WERI-Rb-1 (cell line): Measurements from ENCODE around the gene IQSEC3.

ENCODE experiments used
- DNase-seq: peaks from one replicate; pipeline ENCODE4 v3.0.0-alpha.2; 2020
- H3K27ac ChIP-seq: fragments of 250-450 bp; sonication (Bioruptor Pico); 2 replicates; pipeline ENCODE4 v1.5.1; 2020; ENCODE audit warnings: mild to moderate bottlenecking, moderate library complexity
- H3K27me3 ChIP-seq: fragments of 250-450 bp; sonication (Bioruptor Pico); 2 replicates; pipeline ENCODE4 v1.5.1; 2021; ENCODE audit warnings: mild to moderate bottlenecking, low read depth, moderate library complexity; ENCODE audit not compliant: insufficient read depth, severe bottlenecking
- H3K36me3 ChIP-seq: fragments of 250-450 bp; sonication (Bioruptor Pico); 2 replicates; pipeline ENCODE4 v1.5.1; 2020; ENCODE audit warnings: mild to moderate bottlenecking, moderate library complexity
- H3K4me3 ChIP-seq: 2 replicates; pipeline ENCODE4 v1.5.1; 2011; ENCODE audit warnings: low read depth, mild to moderate bottlenecking, control low read depth, low read length
- H3K9me3 ChIP-seq: fragments of 250-450 bp; sonication (Bioruptor Pico); 2 replicates; pipeline ENCODE4 v1.5.1; 2021; ENCODE audit warnings: mild to moderate bottlenecking, moderate library complexity; ENCODE audit not compliant: severe bottlenecking
- TF ChIP-seq, protein P1 (sequence below): IDR thresholded peaks from 2 replicates; pipeline ENCODE4 v1.5.1; 2011; ENCODE audit warnings: low read depth, mild to moderate bottlenecking, control low read depth, inconsistent platforms, low read length

The IQSEC3 gene

DNA sequence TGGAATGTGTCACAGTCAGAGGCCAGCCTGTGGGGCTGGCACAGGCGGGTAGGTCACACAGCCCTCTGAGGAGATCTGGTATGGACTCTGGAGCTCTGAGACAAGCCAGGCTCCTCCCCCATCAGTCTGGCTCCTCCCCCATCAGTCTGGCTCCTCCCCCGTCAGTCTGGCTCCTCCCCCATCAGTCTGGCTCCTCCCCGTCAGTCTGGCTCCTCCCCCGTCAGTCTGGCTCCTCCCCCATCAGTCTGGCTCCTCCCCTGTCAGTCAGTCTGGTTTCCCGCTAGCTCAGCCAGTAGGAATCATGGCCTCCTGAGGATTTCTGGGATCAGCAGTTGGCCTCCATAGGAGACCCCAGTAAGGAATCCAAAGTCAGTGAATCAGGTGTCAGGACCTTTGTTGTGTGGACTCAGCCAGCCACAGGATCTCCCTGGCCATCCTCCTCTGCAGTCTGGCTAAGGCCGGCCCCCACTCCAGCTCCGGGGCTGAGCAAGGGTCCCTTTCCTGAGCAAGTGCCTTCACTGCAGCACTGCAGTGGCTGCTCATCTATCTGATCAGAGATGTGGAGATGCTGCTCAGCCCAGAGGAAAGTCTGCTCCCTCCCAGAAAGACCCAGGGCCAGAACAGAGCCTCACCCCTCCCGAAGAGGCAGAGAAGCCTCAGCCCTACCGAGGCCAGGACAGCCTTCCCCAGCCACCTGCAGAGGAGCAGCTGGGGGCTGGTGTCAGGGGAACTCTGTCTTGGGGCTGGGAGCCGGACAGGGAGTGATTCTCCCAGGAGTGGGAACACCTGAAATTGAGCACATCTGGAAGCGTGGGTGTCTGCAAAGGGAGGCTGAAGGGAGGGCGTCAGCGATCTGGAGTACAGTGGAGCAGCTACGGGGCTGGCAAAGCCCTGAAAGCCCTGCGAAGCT, 35.7 kb downstream of the IQSEC3 start:
- Histone ChIP-seq H3K27ac (no peak overlapping the region), H3K27me3 (no peaks in the 10 kb centered on the region), H3K36me3 (no peaks in the 10 kb centered on the region), H3K9me3 (no peaks in the 10 kb centered on the region), H3K4me3 (no peak overlapping the region)
- TF ChIP-seq, protein P1, sequence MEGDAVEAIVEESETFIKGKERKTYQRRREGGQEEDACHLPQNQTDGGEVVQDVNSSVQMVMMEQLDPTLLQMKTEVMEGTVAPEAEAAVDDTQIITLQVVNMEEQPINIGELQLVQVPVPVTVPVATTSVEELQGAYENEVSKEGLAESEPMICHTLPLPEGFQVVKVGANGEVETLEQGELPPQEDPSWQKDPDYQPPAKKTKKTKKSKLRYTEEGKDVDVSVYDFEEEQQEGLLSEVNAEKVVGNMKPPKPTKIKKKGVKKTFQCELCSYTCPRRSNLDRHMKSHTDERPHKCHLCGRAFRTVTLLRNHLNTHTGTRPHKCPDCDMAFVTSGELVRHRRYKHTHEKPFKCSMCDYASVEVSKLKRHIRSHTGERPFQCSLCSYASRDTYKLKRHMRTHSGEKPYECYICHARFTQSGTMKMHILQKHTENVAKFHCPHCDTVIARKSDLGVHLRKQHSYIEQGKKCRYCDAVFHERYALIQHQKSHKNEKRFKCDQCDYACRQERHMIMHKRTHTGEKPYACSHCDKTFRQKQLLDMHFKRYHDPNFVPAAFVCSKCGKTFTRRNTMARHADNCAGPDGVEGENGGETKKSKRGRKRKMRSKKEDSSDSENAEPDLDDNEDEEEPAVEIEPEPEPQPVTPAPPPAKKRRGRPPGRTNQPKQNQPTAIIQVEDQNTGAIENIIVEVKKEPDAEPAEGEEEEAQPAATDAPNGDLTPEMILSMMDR, result no peak
- no peak for DNase-seq

DNA sequence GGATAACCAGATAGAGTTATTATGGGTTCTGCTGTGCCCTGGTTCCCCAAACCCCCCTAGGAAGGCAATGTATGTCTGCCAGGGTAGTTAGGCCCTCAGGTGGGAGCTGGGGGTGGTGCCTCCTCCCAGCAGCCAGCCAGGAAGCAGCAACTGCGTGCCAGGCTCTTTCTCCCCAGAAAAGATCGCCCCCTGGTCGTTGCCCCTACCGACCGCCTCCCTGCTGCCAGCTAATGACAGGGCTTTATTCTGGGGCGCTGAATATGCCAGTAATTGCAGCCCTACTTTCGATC, 36.3 kb downstream of the IQSEC3 start:
- H3K27me3 ChIP-seq, result no peaks in the 10 kb centered on the region
- H3K9me3 ChIP-seq, result no peaks in the 10 kb centered on the region
- no peaks in the 10 kb centered on the region for H3K36me3 ChIP-seq
- no peak overlapping the region for H3K27ac ChIP-seq
- no peak overlapping the region for H3K4me3 ChIP-seq
- TF ChIP-seq, protein P1, result no peak
- no peak for DNase-seq

DNA sequence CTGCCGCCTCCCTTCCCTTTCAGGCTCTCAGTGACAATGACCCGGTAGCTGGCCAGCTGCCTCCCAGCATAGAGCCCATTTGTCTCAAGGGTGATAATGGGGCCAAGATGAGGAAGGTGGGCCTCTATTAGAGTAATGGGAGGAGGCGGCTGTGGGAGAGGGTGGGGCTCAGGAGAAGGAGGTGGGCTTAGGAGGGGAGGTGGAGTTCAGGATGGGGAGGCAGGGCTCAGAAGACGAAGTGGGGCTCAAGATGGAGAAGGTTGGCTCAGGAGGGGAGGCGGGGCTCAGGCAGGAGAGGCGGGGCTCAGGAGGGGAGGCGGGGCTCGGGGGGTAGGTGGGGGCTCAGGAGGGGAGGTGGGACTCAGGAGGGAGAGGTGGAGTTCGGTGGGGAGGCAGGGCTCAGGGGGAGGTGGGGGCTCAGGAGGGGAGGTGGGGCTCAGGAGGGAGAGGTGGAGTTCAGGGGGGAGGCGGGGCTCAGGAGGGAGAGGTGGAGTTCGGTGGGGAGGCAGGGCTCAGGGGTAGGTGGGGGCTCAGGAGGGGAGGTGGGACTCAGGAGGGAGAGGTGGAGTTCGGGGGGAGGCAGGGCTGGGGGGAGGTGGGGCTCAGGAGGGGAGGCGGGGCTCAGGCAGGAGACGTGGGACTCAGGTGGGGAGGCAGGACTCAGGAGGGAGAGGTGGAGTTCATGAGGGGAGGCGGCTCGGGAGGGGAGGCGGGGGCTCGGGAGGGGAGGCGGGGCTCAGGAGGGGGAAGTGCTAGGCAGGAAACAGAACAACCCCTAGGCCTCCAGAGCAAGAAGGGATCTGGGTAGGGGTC, 36.8 kb downstream of the IQSEC3 start:
- Histone ChIP-seq H3K27ac (no peak overlapping the region), H3K4me3 (no peak overlapping the region), H3K36me3 (no peaks in the 10 kb centered on the region), H3K27me3 (no peaks in the 10 kb centered on the region), H3K9me3 (no peaks in the 10 kb centered on the region)
- TF ChIP-seq, protein P1, result no peak
- DNase-seq, result no peak

DNA sequence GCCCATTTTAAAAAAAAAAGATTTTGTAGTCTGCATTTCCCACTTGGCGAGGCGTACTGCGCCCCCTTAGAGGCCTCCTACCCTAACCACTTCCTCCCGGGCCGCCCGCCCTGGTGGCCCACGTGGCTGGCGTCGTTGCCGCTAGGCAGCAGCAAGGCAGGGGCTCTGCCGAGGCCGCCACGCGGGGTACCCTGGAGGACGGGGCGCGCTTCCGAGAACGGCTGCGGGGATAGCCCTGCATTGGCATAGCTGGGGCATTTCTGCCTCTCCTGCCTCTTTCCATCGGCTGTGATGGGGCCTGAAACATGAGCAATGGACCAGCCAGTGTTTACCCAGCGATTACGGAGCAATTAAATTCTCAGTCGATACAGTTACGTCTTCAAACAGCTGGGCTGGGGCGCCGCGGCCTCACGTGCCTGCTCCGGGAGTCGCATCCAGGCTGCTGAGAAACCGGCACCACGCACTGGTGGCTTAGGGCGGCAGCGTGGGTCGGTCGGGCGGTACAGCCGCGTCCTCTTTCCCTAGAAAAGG, 38.0 kb downstream of the IQSEC3 start:
- TF ChIP-seq, protein P1, result no peak
- no peaks in the 10 kb centered on the region for H3K36me3 ChIP-seq
- H3K9me3 ChIP-seq, result no peaks in the 10 kb centered on the region
- H3K27ac ChIP-seq, result no peak overlapping the region
- no peaks in the 10 kb centered on the region for H3K27me3 ChIP-seq
- no peak overlapping the region for H3K4me3 ChIP-seq
- DNase-seq, result no peak

DNA sequence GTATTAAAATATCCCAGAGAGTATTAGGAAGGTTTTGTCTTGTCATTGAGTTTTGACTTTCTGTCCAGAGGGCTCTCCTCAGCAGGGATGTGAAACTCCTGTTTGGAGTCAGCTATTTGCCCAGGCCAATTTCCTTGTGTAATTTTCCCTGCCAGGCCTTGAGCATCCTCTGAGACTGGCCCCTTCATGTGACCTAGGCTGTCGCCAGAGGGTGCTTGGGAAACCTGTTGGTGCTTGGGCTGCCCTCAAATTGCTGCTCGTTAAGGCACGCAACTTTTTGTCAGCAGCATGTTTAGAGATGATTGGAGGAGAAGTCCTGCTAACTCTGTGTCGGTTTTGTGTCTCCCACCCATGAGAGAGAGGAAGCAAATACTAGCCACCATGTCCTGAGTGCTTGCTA, 39.1 kb downstream of the IQSEC3 start:
- no peak overlapping the region for H3K27ac ChIP-seq
- TF ChIP-seq, protein P1, result no peak
- H3K36me3 ChIP-seq, result no peaks in the 10 kb centered on the region
- H3K4me3 ChIP-seq, result no peak overlapping the region
- no peaks in the 10 kb centered on the region for H3K27me3 ChIP-seq
- DNase-seq, result no peak
- no peaks in the 10 kb centered on the region for H3K9me3 ChIP-seq
